Uterus (tissue), 4 donors: ENCODE results near the gene DENND4C. TPM values are rescaled to one million over a fixed set of nuclear protein-coding genes. Genes with fewer than 3 reads are reported as not detected.
"Not testable (repeated sequence)": the region's sequence is repeated elsewhere in the genome, so short reads cannot be mapped to it uniquely, and the experiment has no call there.

ENCODE experiments used
- DNase-seq, 2 donors: peaks; one replicate each; pipeline ENCODE4 v3.0.0-alpha.2; 2019 to 2020
- H3K27ac ChIP-seq, 2 donors: fragments of 200-600 bp; sonication (generic); 1 replicate in 1 of 2; 2 replicates in 1 of 2; pipeline ENCODE4 v1.5.1; 2016 to 2018
- H3K27me3 ChIP-seq, 2 donors: fragments of 200-600 bp; sonication (generic); one replicate each; pipeline ENCODE4 v1.5.1; 2018 to 2019; ENCODE audit warnings: control low read depth in 1 of 2
- H3K36me3 ChIP-seq, 2 donors: fragments of 200-600 bp; sonication (generic); one replicate each; pipeline ENCODE4 v1.5.1; 2019; ENCODE audit warnings: control low read depth in 1 of 2
- H3K4me1 ChIP-seq, 2 donors: fragments of 200-600 bp; sonication (generic); one replicate each; pipeline ENCODE4 v1.5.1; 2018 to 2019; ENCODE audit warnings: control low read depth in 1 of 2
- H3K4me3 ChIP-seq, 2 donors: fragments of 200-600 bp; sonication (generic); 1 replicate in 1 of 2; 2 replicates in 1 of 2; pipeline ENCODE4 v1.5.1; 2018 to 2019; ENCODE audit warnings: mild to moderate bottlenecking in 1 of 2
- H3K9me3 ChIP-seq, 2 donors: fragments of 200-600 bp; sonication (generic); one replicate each; pipeline ENCODE4 v1.5.1; 2019; ENCODE audit warnings: control low read depth in 1 of 2
- POLR2A ChIP-seq, 2 donors: fragments of 450-650 bp; IDR thresholded peaks; one replicate each; pipeline ENCODE4 v1.6.1; 2016; ENCODE audit warnings: antibody characterized with exemption in 2 of 2, mild to moderate bottlenecking in 1 of 2, moderate library complexity in 1 of 2
- intact Hi-C: fragments of 100-400 bp; cut with DNase I; formaldehyde crosslinking; loops from one replicate; pipeline ENCODE4 v1.15.1; 2023; ENCODE audit warnings: low total_unique reads
- total RNA-seq, 4 donors: library from RNA; depleted of rRNA in 3 of 4; stranded (reverse); fragments of >200 nt in 3 of 4; gene quantifications; one replicate each; pipeline versions ENCODE4 v1.1.0 to v1.2.4, GENCODE V29; 2014 to 2023
- TF ChIP-seq, protein P1 (sequence below), 4 experiments: fragments of 200-600 bp in 2 of 4; fragments of 450-650 bp in 2 of 4; sonication (generic) in 2 of 4; IDR thresholded peaks; one replicate each; pipeline ENCODE4 v1.5.1; 2016 to 2019; ENCODE audit warnings: antibody characterized with exemption in 4 of 4, mild to moderate bottlenecking in 2 of 4, moderate library complexity in 1 of 4
- donor health status: DM: yes; HTN: yes; CAD: no.

Gene DENND4C
- total RNA-seq, 4 donors from 2014 or later = 101 to 161 (median 133) TPM

DNA sequence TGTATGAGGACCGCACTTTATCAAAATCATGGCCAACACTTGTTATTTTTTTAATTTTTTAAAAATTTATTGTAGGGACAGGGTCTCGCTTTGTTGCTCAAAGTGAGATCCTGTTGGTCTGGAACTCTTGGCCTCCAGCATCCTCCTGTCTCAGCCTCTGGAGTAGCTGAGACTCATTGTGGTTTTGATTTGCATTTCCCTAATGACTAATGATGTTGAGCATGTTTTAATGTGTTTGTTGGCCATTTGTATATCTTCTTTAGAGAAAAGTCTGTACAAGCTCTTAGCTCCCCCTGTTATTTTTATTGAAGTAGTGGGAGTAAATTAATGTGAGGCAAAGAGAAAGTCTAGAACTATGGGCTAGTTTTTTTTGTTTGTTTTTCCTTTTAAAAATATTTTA is 151.2 kb downstream of the DENND4C start:
- Histone ChIP-seq H3K27me3 (no peaks in the 10 kb centered on the region), H3K4me1 (no peaks in the 10 kb centered on the region), H3K27ac (no peak overlapping the region), H3K4me3 (no peak overlapping the region), H3K36me3 (no peaks in the 10 kb centered on the region), H3K9me3 (no peaks in the 10 kb centered on the region)
- no peak for DNase-seq
- intact Hi-C loops = no loop called here
- TF ChIP-seq, protein P1, sequence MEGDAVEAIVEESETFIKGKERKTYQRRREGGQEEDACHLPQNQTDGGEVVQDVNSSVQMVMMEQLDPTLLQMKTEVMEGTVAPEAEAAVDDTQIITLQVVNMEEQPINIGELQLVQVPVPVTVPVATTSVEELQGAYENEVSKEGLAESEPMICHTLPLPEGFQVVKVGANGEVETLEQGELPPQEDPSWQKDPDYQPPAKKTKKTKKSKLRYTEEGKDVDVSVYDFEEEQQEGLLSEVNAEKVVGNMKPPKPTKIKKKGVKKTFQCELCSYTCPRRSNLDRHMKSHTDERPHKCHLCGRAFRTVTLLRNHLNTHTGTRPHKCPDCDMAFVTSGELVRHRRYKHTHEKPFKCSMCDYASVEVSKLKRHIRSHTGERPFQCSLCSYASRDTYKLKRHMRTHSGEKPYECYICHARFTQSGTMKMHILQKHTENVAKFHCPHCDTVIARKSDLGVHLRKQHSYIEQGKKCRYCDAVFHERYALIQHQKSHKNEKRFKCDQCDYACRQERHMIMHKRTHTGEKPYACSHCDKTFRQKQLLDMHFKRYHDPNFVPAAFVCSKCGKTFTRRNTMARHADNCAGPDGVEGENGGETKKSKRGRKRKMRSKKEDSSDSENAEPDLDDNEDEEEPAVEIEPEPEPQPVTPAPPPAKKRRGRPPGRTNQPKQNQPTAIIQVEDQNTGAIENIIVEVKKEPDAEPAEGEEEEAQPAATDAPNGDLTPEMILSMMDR (IDR thresholded peaks at IDR 0.05) = no peak
- TF ChIP-seq POLR2A (IDR thresholded peaks at IDR 0.05) = no peak

DNA sequence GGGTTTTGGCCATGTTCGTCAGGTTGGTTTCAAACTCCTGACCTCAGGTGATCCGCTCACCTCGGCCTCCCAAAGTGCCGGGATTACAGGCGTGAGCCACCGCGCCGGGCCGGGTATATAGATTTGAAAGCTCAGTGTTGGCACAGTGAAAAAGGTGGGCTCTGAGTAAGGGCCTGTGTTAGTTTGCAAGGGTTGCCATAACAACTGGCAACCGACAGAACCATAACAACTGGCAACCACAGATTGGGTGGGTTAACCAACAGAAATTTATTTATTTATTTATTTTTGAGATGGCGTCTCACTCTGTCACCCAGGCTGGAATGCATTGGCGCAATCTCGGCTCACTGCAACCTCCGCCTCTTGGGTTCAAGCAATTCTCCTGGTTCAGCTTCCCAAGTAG is 154.7 kb downstream of the DENND4C start:
- DNase-seq, H3K9me3 ChIP-seq, H3K36me3 ChIP-seq, H3K27ac ChIP-seq, H3K4me3 ChIP-seq, H3K27me3 ChIP-seq, H3K4me1 ChIP-seq, intact Hi-C loops: not testable (repeated sequence)

GRCh38 chr9:19385786-19386501 is 155.5 kb downstream of the DENND4C start:
- Histone ChIP-seq H3K27ac (no peak overlapping the region), H3K27me3 (no peaks in the 10 kb centered on the region), H3K9me3 (no peaks in the 10 kb centered on the region), H3K36me3 (no peaks in the 10 kb centered on the region), H3K4me3 (no peak overlapping the region), H3K4me1 (no peaks in the 10 kb centered on the region)
- no peak for DNase-seq
- intact Hi-C loops = no loop called here
- no peak for TF ChIP-seq POLR2A (IDR thresholded peaks at IDR 0.05)
- TF ChIP-seq, protein P1 (IDR thresholded peaks at IDR 0.05) = no peak

DNA sequence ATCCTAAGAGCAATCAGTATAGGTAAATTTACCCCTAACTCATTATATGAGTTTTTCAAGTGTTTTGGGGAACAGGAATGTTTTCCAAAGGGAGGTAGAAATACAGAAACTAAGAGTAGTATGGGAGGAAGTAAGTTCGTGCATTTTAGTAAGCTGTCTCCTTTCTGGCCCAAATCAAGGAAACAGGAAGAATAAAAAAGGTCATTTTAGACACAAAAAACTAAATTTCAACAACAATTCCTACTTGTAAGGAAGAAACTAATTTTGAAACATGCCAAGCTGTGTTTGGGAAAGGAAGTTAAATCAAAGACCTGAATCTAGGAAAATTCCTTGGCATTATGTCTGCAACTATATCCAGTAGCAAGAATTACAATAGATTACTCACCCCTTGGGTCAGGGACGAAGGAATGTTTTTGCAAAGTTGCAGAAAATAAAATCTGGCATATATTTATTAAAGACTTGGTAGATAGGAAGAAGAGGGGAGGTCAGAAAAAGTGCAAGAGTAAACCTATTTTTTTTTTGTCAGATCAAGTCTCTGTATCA is 156.1 kb downstream of the DENND4C start:
- H3K36me3 ChIP-seq = no peaks in the 10 kb centered on the region
- DNase-seq = no peak
- H3K4me1 ChIP-seq = no peaks in the 10 kb centered on the region
- intact Hi-C loops = no loop called here
- H3K9me3 ChIP-seq = no peaks in the 10 kb centered on the region
- TF ChIP-seq, protein P1 (IDR thresholded peaks at IDR 0.05) = no peak
- TF ChIP-seq POLR2A (IDR thresholded peaks at IDR 0.05) = no peak
- no peaks in the 10 kb centered on the region for H3K27me3 ChIP-seq
- H3K4me3 ChIP-seq = no peak overlapping the region
- no peak overlapping the region for H3K27ac ChIP-seq

DNA sequence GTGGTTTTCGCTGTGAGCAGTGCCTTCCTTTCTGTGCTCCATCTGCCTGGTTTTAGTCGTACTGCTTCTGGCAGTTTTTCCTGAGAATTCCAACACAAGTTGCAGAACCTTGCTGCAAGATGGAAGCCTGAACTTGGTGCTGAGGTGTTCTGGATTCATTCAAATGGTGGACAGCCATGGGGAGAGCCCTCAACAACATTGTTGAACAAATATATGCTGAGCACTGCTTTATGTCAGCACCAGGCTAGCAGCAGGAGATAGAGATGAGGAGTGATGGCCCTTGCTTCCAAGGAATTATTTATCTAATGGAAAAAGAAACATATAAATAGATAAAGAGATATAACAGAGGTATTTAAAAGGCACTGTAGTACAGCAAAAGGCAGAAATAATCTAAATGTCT is 156.8 kb downstream of the DENND4C start:
- DNase-seq = no peak
- H3K36me3 ChIP-seq = no peaks in the 10 kb centered on the region
- H3K4me3 ChIP-seq = no peak overlapping the region
- no peaks in the 10 kb centered on the region for H3K4me1 ChIP-seq
- H3K27ac ChIP-seq = no peak overlapping the region
- H3K27me3 ChIP-seq = no peaks in the 10 kb centered on the region
- no peaks in the 10 kb centered on the region for H3K9me3 ChIP-seq
- intact Hi-C loops = no loop called here
- TF ChIP-seq, protein P1 (IDR thresholded peaks at IDR 0.05) = no peak
- no peak for TF ChIP-seq POLR2A (IDR thresholded peaks at IDR 0.05)

DNA sequence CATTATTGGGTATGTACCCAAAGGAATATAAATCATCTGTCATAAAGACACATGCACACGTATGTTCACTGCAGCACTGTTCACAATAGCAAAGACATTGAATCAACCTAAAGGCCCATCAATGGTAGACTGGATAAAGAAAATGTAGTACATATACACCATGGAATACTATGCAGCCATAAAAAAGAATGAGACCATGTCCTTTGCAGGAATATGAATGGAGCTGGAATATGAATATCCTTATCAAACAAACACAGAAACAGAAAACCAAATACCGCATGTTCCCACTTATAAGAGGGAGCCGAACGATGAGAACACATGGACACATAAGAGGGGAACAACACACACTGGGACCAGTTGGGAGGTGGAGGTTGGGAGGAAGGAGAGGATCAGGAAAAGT is 159.0 kb downstream of the DENND4C start:
- DNase-seq, H3K9me3 ChIP-seq, H3K27ac ChIP-seq, intact Hi-C loops, H3K4me3 ChIP-seq, H3K4me1 ChIP-seq, H3K27me3 ChIP-seq, H3K36me3 ChIP-seq: not testable (repeated sequence)
